SKM-1 (cell line): ENCODE data around the gene ATP8B4.

Experiments used
- DNase-seq: peaks from one replicate; lab custom pipeline; 2025; ENCODE audit not compliant: unreplicated experiment; lab: John Stamatoyannopoulos, UW

ATP8B4 gene

GRCh38 chr15:50030456-50030855 is 88.6 kb downstream of the ATP8B4 start:
- DNase-seq, result no peak

- DNase-seq, result no peak
Measured at GRCh38 chr15:50028326-50028725, 90.7 kb downstream of the ATP8B4 start.

- DNase-seq, result no peak
Measured at GRCh38 chr15:50024281-50024680, 94.8 kb downstream of the ATP8B4 start.

- no peak for DNase-seq
Measured at GRCh38 chr15:50018491-50018890, 100.5 kb downstream of the ATP8B4 start.

GRCh38 chr15:50017522-50017921 is 101.5 kb downstream of the ATP8B4 start:
- DNase-seq, result no peak

GRCh38 chr15:50016951-50017350 is 102.1 kb downstream of the ATP8B4 start:
- DNase-seq, result no peak

- DNase-seq, result no peak
Measured at GRCh38 chr15:50012790-50013189, 106.2 kb downstream of the ATP8B4 start.

- no peak for DNase-seq
Measured at GRCh38 chr15:50009634-50010033, 109.4 kb downstream of the ATP8B4 start.

GRCh38 chr15:50003786-50004334 is 115.2 kb downstream of the ATP8B4 start:
- DNase-seq, result peak; percentile 27

GRCh38 chr15:49991587-49991986 is 127.4 kb downstream of the ATP8B4 start:
- DNase-seq, result no peak

- no peak for DNase-seq
Measured at GRCh38 chr15:49990835-49991545, 128.0 kb downstream of the ATP8B4 start.

- DNase-seq, result no peak
Measured at GRCh38 chr15:49989498-49989897, 129.5 kb downstream of the ATP8B4 start.

- no peak for DNase-seq
Measured at GRCh38 chr15:49988766-49989165, 130.3 kb downstream of the ATP8B4 start.

- DNase-seq, result no peak
Measured at GRCh38 chr15:49987896-49988295, 131.1 kb downstream of the ATP8B4 start.

GRCh38 chr15:49987198-49987785 is 131.7 kb downstream of the ATP8B4 start:
- DNase-seq, result no peak

- no peak for DNase-seq
Measured at GRCh38 chr15:49986326-49986725, 132.7 kb downstream of the ATP8B4 start.

- DNase-seq, result no peak
Measured at GRCh38 chr15:49985463-49985862, 133.6 kb downstream of the ATP8B4 start.

GRCh38 chr15:49984436-49984835 is 134.6 kb downstream of the ATP8B4 start:
- no peak for DNase-seq

- DNase-seq, result no peak
Measured at GRCh38 chr15:49982584-49982983, 136.4 kb downstream of the ATP8B4 start.

GRCh38 chr15:49979705-49980382 is 139.2 kb downstream of the ATP8B4 start:
- DNase-seq, result no peak

GRCh38 chr15:49978121-49978520 is 140.9 kb downstream of the ATP8B4 start:
- no peak for DNase-seq

GRCh38 chr15:49977306-49977705 is 141.7 kb downstream of the ATP8B4 start:
- DNase-seq, result no peak
